HUES6 (cell line): ENCODE data around the gene PTPRM.
"Not testable (repeated sequence)": the region's sequence is repeated elsewhere in the genome, so short reads cannot be mapped to it uniquely, and the experiment has no call there.

Source experiments
- H3K27ac ChIP-seq: 2 replicates; pipeline ENCODE4 v1.7.0; 2013; ENCODE audit warnings: low read depth, mild to moderate bottlenecking, low read length, inconsistent platforms
- H3K27me3 ChIP-seq: 2 replicates; pipeline ENCODE4 v1.6.1; 2013; ENCODE audit warnings: low read length; ENCODE audit not compliant: control insufficient read depth, insufficient read depth
- H3K36me3 ChIP-seq: 2 replicates; pipeline ENCODE4 v1.6.1; 2013; ENCODE audit warnings: low read length; ENCODE audit not compliant: control insufficient read depth, insufficient read depth
- H3K4me1 ChIP-seq: 2 replicates; pipeline ENCODE4 v1.6.1; 2013; ENCODE audit warnings: low read length; ENCODE audit not compliant: control insufficient read depth, insufficient read depth
- H3K4me3 ChIP-seq: 2 replicates; pipeline ENCODE4 v1.5.1; 2013; ENCODE audit warnings: low read depth, low read length
- H3K9ac ChIP-seq: one replicate; pipeline ENCODE4 v1.6.1; 2013; ENCODE audit warnings: mild to moderate bottlenecking, low read length
- H3K9me3 ChIP-seq: 2 replicates; pipeline ENCODE4 v1.6.1; 2013; ENCODE audit warnings: low read depth, low read length; ENCODE audit not compliant: control insufficient read depth, insufficient read depth

The PTPRM gene

DNA sequence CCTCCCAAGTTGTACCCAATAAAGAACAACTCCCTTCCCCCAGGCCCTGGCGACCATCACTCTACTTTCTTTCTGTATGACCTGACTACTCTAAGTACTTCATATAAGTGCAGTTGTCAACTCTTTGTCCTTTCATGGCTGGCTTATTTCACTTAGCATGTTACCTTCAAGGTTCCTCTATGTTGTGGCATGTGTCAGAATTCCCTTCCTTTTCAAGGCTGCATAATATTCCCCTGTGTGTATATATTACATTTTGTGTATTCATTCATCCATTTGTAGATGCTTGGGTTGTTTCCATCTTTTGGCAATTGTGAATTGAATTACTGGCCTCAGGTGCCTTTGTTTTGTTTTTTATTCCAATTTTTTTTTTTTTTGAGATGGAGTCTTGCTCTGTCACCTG lies 860.2 kb downstream of the PTPRM start:
- no peaks in the 10 kb centered on the region for H3K9me3 ChIP-seq
- H3K36me3 ChIP-seq, result no peaks in the 10 kb centered on the region

DNA sequence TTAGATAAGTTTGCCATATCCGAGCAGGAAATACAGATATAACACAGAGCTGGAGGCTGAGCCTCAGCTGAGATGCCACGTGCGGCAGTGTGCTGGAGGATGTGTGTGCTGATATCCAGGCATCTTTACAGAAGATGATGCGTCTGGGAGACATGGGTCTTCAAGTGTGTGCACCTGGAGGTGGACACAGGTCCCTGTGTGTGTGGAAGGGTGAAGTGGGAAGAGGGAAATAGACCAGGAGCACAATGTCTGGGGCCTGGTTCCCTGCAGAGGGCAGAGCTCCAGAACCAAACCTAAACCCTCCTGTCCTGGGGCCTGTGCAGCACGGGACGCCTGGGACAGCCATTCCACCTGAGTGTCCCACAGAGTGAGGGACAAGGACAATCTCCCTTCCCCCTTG lies 861.8 kb downstream of the PTPRM start:
- Histone ChIP-seq H3K36me3 (no peaks in the 10 kb centered on the region), H3K4me1 (peaks cover 20% of the 10 kb centered on the region), H3K4me3 (no peak overlapping the region), H3K27me3 (no peaks in the 10 kb centered on the region), H3K9me3 (no peaks in the 10 kb centered on the region), H3K9ac (no peak overlapping the region), H3K27ac (no peak overlapping the region)

More for the DNA sequence above, 860.2 kb downstream of the PTPRM start:
- H3K4me1 ChIP-seq, result peaks cover 27% of the 10 kb centered on the region
- H3K27ac ChIP-seq, result no peak overlapping the region
- H3K4me3 ChIP-seq, result no peak overlapping the region
- no peaks in the 10 kb centered on the region for H3K27me3 ChIP-seq
- no peak overlapping the region for H3K9ac ChIP-seq

- Histone ChIP-seq H3K27me3 (no peaks in the 10 kb centered on the region; the same call in 1 of the 2 replicates), H3K4me3 (no peak overlapping the region), H3K27ac (no peak overlapping the region), H3K9ac (no peak overlapping the region), H3K4me1 (peaks cover 3% of the 10 kb centered on the region; the same call in 1 of the 2 replicates), H3K9me3 (no peaks in the 10 kb centered on the region), H3K36me3 (no peaks in the 10 kb centered on the region)
Measured at GRCh38 chr18:8431036-8431435, 863.9 kb downstream of the PTPRM start.

- Histone ChIP-seq H3K36me3 (no peaks in the 10 kb centered on the region), H3K9ac (no peak overlapping the region), H3K4me3 (no peak overlapping the region), H3K4me1 (no peaks in the 10 kb centered on the region), H3K27ac (no peak overlapping the region), H3K27me3 (no peaks in the 10 kb centered on the region; the same call in 1 of the 2 replicates), H3K9me3 (no peaks in the 10 kb centered on the region)
Measured at GRCh38 chr18:8433323-8433722, 866.2 kb downstream of the PTPRM start.

GRCh38 chr18:8433771-8434170 lies 866.7 kb downstream of the PTPRM start:
- H3K27ac ChIP-seq, result no peak overlapping the region
- H3K9ac ChIP-seq, result no peak overlapping the region
- H3K36me3 ChIP-seq, result no peaks in the 10 kb centered on the region
- no peaks in the 10 kb centered on the region for H3K4me1 ChIP-seq
- no peaks in the 10 kb centered on the region; the same call in 1 of the 2 replicates for H3K27me3 ChIP-seq
- H3K9me3 ChIP-seq, result no peaks in the 10 kb centered on the region; the same call in 1 of the 2 replicates
- H3K4me3 ChIP-seq, result no peak overlapping the region

DNA sequence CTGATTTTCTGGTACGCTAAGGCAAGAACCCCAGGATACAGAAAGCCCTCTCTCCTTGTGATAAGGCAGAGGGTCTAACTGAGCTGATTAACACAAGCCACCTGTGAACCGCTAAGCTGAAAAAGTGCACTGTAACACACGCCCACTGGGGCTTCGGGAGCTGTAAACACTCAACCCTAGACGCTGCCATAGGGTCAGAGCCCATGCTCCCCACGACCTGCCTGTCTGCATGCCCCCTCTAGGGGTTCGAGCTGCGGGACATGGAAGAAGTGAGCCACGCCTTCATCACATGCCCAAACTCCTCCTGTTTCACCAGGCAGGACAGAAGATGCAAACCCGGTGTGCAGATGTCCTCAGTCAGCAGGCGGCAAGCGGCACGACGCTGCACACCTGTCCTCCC lies 868.3 kb downstream of the PTPRM start:
- Histone ChIP-seq H3K36me3 (no peaks in the 10 kb centered on the region), H3K4me3 (no peak overlapping the region), H3K4me1 (no peaks in the 10 kb centered on the region), H3K27me3 (no peaks in the 10 kb centered on the region; the same call in 1 of the 2 replicates), H3K9ac (no peak overlapping the region), H3K27ac (no peak overlapping the region), H3K9me3 (peaks cover 8% of the 10 kb centered on the region; the same call in 1 of the 2 replicates)

- no peak overlapping the region for H3K27ac ChIP-seq
- H3K9me3 ChIP-seq, result peaks cover 13% of the 10 kb centered on the region
- no peaks in the 10 kb centered on the region for H3K36me3 ChIP-seq
- H3K27me3 ChIP-seq, result no peaks in the 10 kb centered on the region; the same call in 1 of the 2 replicates
- H3K9ac ChIP-seq, result no peak overlapping the region
- H3K4me1 ChIP-seq, result no peaks in the 10 kb centered on the region
- no peak overlapping the region for H3K4me3 ChIP-seq
Measured at GRCh38 chr18:8439055-8439454, 871.9 kb downstream of the PTPRM start.

GRCh38 chr18:8443505-8443904 lies 876.4 kb downstream of the PTPRM start:
- H3K9me3 ChIP-seq, result peaks cover 13% of the 10 kb centered on the region
- H3K27me3 ChIP-seq, result no peaks in the 10 kb centered on the region
- H3K27ac ChIP-seq, result no peak overlapping the region
- H3K9ac ChIP-seq, result no peak overlapping the region
- H3K36me3 ChIP-seq, result no peaks in the 10 kb centered on the region
- no peaks in the 10 kb centered on the region for H3K4me1 ChIP-seq
- H3K4me3 ChIP-seq, result no peak overlapping the region

- H3K27ac ChIP-seq, H3K27me3 ChIP-seq, H3K4me3 ChIP-seq, H3K36me3 ChIP-seq, H3K4me1 ChIP-seq, H3K9me3 ChIP-seq, H3K9ac ChIP-seq: not testable (repeated sequence)
Measured at GRCh38 chr18:8446936-8447335, 879.8 kb downstream of the PTPRM start.

GRCh38 chr18:8448130-8448529 lies 881.0 kb downstream of the PTPRM start:
- Histone ChIP-seq H3K27ac (no peak overlapping the region), H3K9ac (no peak overlapping the region), H3K9me3 (no peaks in the 10 kb centered on the region)

GRCh38 chr18:8450013-8450412 lies 882.9 kb downstream of the PTPRM start:
- Histone ChIP-seq H3K9me3 (no peaks in the 10 kb centered on the region), H3K4me3 (no peak overlapping the region), H3K4me1 (no peaks in the 10 kb centered on the region), H3K27ac (no peak overlapping the region), H3K9ac (no peak overlapping the region), H3K36me3 (no peaks in the 10 kb centered on the region), H3K27me3 (no peaks in the 10 kb centered on the region)

More at GRCh38 chr18:8448130-8448529, 881.0 kb downstream of the PTPRM start:
- H3K4me1 ChIP-seq, result no peaks in the 10 kb centered on the region
- H3K4me3 ChIP-seq, result no peak overlapping the region
- no peaks in the 10 kb centered on the region for H3K27me3 ChIP-seq
- no peaks in the 10 kb centered on the region for H3K36me3 ChIP-seq
